ENCODE data around the gene MBD5.

- TF ChIP-seq SUZ12 (IDR thresholded peaks at IDR 0.05; ENCODE audit: extremely low read depth, insufficient read depth, insufficient read length) (no peak), YY1 (IDR thresholded peaks at IDR 0.05; ENCODE audit: insufficient read depth, insufficient read length) (no peak)
Observed at GRCh38 chr2:148523315-148523714, 502.4 kb downstream of the MBD5 start.

Measured in NT2/D1 (cell line).